RKO (cell line): Measurements from ENCODE around the gene MRPL1.

Experiments used
- DNase-seq: peaks from one replicate; pipeline ENCODE4 v3.0.0-alpha.2; 2016; ENCODE audit warnings: low spot score

Gene MRPL1

GRCh38 chr4:77862478-77863216 is at the start of gene MRPL1:
Gene MRPL1 (plus strand): TSS chr4:77862830. CDS start chr4:77862849, 19 bp downstream.
- DNase-seq = peak; percentile 96

GRCh38 chr4:77815636-77816035 is 47.0 kb upstream of the MRPL1 start:
- DNase-seq = no peak

GRCh38 chr4:77816546-77816945 is 46.1 kb upstream of the MRPL1 start:
- no peak for DNase-seq

- peak; percentile 34 for DNase-seq
Observed at GRCh38 chr4:77817304-77818072, 45.1 kb upstream of the MRPL1 start.

- peak; percentile 93 for DNase-seq
Observed at GRCh38 chr4:77818073-77818601, 44.5 kb upstream of the MRPL1 start.

GRCh38 chr4:77818602-77819403 is 43.8 kb upstream of the MRPL1 start, which contains the start of gene CNOT6L:
Gene CNOT6L (minus strand): TSS chr4:77819368. CDS start chr4:77819308, 60 bp downstream.
- DNase-seq = peak; percentile 52

- no peak for DNase-seq
Observed at GRCh38 chr4:77819404-77819842, 43.2 kb upstream of the MRPL1 start.

GRCh38 chr4:77819843-77820648 is 42.6 kb upstream of the MRPL1 start:
- DNase-seq = peak; percentile 89

- DNase-seq = no peak
Observed at GRCh38 chr4:77820649-77821561, 41.7 kb upstream of the MRPL1 start.

GRCh38 chr4:77821775-77822174 is 40.9 kb upstream of the MRPL1 start:
- no peak for DNase-seq

GRCh38 chr4:77826275-77826674 is 36.4 kb upstream of the MRPL1 start:
- DNase-seq = no peak

GRCh38 chr4:77827343-77827742 is 35.3 kb upstream of the MRPL1 start:
- DNase-seq = no peak

GRCh38 chr4:77833126-77833724 is 29.4 kb upstream of the MRPL1 start:
- DNase-seq = no peak

GRCh38 chr4:77834403-77834802 is 28.2 kb upstream of the MRPL1 start:
- DNase-seq = no peak

GRCh38 chr4:77843628-77844027 is 19.0 kb upstream of the MRPL1 start:
- DNase-seq = no peak

- no peak for DNase-seq
Observed at GRCh38 chr4:77844363-77844762, 18.3 kb upstream of the MRPL1 start.

- no peak for DNase-seq
Observed at GRCh38 chr4:77845400-77845799, 17.2 kb upstream of the MRPL1 start.

GRCh38 chr4:77845929-77846328 is 16.7 kb upstream of the MRPL1 start:
- DNase-seq = no peak

GRCh38 chr4:77848508-77848907 is 14.1 kb upstream of the MRPL1 start:
- no peak for DNase-seq
